GM20431 (cell line): ENCODE data around the gene EPSTI1.

Experiments used
- in situ Hi-C: fragments of 300-500 bp; cut with MseI, MboI; formaldehyde crosslinking; loops from one replicate; pipeline ENCODE4 v1.15.0; 2020; ENCODE audit warnings: low sequenced_read_pairs; ENCODE audit not compliant: unreplicated experiment

The EPSTI1 gene

DNA sequence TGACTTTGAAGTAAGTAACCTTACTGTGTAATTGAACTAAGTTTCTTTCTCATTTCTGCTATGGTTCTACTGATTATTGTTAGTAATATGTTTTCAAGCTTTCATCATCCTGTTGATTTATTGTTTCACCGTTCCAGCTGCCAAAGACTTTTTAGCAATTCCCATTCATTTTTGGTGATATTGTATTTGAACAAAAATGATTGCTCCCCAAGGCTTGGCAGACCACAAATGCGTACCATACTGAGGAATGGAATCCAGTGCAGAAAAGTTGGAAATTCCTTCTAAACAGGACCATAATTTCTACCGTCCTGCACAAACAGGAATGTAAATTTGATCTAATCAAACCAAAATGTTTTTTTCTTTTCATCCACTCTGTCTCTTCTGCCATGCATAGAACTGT, 10.7 kb downstream of the EPSTI1 start:
- in situ Hi-C loops: loop anchor here (25.0 kb wide), 1 partner anchor 106 kb away; no protein-coding TSS in a partner anchor

- in situ Hi-C loops: loop anchor here (25.0 kb wide), 1 partner anchor 110 kb away; no protein-coding TSS in a partner anchor
Measured at GRCh38 chr13:42977219-42977659, 14.8 kb downstream of the EPSTI1 start.

DNA sequence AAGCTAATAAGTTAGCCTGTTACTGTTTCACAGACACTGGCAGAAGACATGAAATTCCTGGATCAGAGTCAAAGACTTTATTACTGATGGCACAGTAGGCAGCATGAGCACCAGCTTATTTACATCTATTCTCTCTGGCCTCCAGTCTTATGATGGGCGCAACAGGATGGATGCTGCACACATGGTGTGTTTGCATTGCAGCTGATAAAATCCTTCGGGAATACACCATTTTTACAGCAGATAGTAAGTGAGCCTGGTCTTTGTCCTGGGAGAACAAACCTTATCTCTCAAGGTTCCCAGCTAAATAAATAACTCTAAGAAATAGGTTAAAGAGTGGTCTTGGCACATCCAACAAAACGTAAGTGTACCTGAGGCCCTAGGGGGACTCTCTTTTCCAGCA, 16.0 kb downstream of the EPSTI1 start:
- in situ Hi-C loops: loop anchor here (25.0 kb wide), 1 partner anchor 111 kb away; no protein-coding TSS in a partner anchor

DNA sequence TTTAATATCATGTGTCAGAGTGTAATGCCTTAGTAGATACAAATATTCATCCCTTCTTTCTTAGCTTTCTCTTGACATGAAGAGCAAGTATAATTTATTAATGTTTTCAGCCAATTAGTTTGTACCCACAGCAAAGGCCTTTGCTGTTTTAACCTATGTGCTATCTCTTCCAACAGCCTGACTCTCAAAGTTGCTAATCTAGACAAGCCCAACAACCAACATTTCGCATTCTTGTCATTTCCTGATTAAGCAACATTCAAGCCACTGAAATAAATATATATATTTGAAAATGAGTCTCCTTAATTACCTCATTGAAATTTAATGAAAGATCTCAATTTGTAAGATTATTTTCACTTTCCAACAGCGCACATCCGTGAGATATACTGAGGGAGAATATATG, 18.5 kb downstream of the EPSTI1 start:
- in situ Hi-C loops: no loop called here

DNA sequence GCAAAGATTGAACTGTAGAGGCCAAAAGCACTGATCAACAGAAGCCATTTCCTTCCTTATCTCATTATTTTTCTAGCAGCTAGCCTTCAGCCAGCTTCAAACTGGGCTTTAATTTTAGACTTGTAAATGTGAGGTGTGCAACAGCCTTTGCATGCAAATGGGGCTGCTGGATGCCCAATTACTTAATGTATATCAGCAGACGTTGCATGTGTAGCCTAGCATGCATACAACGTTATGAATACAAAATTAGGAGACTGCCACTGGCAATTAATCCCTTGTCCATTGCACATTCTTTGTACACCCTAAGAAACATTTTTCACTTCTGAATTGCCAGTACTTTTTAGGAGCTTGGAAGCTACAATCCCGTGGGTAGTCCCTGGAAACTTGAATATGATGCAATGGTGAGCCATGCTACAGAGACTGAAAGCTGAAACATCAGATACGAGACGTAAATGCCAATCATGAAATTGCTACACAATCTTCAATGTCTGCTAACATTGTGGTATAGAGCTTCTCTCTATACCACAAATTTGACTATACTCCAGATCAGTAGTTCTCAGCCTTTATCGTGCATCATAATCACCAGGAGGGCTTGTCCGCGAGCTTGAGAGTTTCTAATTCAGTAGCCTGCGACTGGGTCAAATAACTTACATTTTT, 20.2 kb downstream of the EPSTI1 start:
- in situ Hi-C loops: no loop called here

DNA sequence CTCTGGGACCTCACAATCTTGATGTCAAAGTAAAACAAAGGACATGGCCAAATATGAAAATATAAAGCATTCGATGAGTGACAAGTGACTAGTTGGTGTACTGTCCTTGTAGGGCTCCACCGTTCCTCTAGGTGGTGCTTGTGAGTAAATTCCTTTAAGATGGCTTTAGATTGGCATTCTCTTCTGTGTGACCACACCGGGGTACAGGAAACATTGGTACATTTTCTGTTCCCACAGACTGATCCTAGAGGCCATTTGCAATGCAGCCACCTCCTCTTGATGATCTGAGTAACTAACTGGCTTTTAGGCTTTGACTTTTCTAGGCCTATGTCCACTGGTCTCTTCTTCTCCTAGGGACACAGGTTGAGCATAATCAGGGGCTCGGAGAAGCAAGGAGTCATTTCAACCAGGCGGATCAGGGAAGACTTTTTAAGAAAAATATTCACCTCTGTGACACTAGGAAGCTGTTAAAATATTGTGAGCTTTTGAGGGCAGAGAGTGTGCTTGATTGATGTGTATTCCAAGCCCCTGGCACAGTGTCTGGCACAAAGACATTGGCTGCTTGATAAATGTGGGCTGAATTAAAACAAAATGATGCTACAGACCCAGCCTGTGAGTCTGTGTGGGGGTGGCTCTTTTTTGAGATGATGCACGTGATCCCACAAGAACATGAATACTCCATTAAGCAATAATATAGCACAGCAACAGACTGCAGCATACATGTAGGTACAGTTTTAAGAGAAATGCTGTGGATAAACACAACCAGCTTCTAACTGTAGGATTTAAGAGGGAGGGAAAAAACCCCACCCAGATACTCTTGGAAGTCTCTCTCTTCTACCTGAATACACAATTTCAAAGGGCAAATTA, 21.0 kb downstream of the EPSTI1 start:
- in situ Hi-C loops: no loop called here

GRCh38 chr13:42969565-42970172, 22.4 kb downstream of the EPSTI1 start:
- in situ Hi-C loops: no loop called here

GRCh38 chr13:42968906-42969305, 23.1 kb downstream of the EPSTI1 start:
- in situ Hi-C loops: no loop called here

DNA sequence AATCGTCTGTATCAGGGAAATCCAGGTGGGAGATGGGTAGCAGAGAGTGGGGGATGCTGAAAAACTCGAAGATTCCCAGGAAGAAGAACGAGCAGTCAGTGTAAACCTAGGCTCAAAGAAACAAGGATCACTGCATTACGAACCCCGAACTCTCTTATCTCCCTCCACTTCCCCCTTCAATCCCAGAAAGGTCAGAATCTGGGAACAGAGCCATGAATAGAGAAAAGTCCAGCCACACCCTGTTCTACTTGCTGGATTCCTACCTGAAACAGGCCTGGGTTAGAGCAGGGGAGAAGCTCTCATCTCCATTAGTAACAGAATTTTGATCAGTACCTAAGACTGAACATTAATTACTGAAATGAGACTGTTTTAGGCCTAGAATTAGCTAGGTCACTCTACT, 24.4 kb downstream of the EPSTI1 start:
- in situ Hi-C loops: no loop called here

- in situ Hi-C loops: no loop called here
Measured at GRCh38 chr13:42965281-42965680, 26.8 kb downstream of the EPSTI1 start.

DNA sequence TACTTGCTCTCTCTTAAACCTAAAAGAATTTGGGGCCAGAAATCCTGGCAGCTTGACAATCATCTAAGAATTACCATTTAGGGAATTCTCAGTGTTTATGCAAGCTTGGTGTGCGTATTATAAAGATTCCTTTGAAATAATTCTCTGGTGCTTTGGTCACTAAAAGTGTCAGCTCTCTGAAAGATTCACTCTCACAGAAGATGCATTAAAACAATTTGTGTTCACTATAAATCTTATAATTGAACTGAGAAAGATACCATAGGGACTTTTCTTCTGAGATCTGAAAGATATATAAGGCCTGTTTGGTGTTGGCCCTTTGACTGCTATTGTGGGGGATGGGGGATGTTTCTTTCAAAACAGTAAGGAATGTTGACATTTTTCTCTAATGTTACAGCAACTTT, 27.3 kb downstream of the EPSTI1 start:
- in situ Hi-C loops: no loop called here

- in situ Hi-C loops: no loop called here
Measured at GRCh38 chr13:42959615-42960014, 32.4 kb downstream of the EPSTI1 start.

DNA sequence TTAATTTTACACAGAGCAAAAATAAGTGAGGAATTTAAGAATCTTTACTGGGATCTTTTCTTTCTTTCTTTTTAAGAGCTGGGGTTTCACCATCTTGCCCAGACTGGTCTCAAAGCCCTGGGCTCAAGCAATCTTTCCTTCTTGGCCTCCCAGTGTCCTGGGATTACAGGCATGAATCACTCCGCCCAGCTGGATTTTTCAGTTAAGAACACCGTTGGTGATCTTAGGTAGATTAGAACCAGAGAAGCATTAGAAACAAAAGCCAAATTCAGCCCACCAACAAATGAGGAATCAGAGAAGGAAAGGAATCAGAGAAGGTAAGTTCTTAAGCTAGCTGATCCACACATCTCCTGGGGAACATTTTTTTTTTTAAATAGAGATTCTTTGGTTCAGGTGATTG, 34.2 kb downstream of the EPSTI1 start:
- in situ Hi-C loops: no loop called here

DNA sequence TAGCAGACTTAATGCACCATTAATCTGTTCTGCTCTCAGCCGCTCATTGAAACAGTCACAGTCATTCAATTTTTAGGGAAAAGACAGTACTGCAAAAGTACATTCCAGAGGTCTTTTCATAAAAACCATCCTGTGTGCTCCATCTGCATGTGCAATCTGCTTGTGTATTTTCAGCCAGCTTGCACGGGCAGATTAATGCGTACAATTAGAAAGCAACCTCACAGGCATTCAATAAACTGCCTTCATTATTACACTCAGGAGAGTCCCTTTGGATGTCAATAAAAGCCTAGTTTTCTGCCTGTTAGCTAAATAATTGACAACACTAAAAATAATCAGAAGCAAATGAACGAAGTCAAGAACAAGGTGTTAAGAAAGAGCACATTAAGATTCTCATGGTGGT, 41.9 kb downstream of the EPSTI1 start:
- in situ Hi-C loops: no loop called here

GRCh38 chr13:42947925-42948324, 44.1 kb downstream of the EPSTI1 start:
- in situ Hi-C loops: no loop called here

- in situ Hi-C loops: no loop called here
Measured at GRCh38 chr13:42946927-42947326, 45.1 kb downstream of the EPSTI1 start.

DNA sequence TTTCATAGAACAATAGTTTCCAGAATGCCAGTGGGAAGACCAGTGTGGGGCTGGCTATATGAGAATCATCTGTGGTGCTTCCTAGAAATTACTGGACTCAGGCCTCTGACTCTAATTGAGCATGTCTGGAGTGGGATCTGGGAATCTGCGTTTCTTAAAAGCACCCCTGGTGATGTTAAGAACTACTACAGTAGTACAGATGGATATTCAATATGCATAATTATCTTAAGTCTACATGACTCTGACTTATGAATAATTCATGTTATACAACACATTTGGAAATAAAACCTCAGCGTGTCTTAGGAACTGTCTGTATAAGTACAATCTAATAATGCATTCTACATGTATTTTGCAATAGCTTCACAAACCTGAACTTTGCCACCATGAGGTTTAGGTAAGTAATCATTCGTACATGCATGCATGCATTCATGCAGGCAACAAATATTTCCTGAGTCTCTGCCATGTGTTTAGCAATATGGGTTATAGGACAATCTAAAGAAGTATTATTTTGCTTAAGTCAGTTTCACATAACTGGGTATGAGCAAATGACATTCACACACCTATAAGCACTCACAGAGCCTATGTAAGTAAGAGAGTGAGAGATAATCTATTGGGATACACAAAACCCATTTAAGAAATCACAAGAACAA, 62.0 kb downstream of the EPSTI1 start:
- in situ Hi-C loops: no loop called here

- in situ Hi-C loops: no loop called here
Measured at GRCh38 chr13:42926555-42926954, 65.5 kb downstream of the EPSTI1 start.

GRCh38 chr13:42926043-42926442, 66.0 kb downstream of the EPSTI1 start:
- in situ Hi-C loops: no loop called here

- in situ Hi-C loops: no loop called here
Measured at GRCh38 chr13:42925626-42926025, 66.4 kb downstream of the EPSTI1 start.
